Cardiac fibroblast (primary cell): ENCODE measurements around the gene RIPOR2.
A peak's percentile ranks its signal among the peaks of the same experiment; 100 is the strongest.

ENCODE experiments used
- DNase-seq, 2 donors: peaks; one replicate each; pipeline versions ENCODE4 v3.0.0 to v3.0.0-alpha.2; 2010; ENCODE audit warnings: low read depth in 2 of 2
- H3K4me3 ChIP-seq, 2 donors: replicated peaks in 1 of 2; 1 replicate in 1 of 2; 2 replicates in 1 of 2; pipeline ENCODE4 v1.5.1; 2011; ENCODE audit warnings: low read depth in 2 of 2, low read length in 2 of 2, mild to moderate bottlenecking in 2 of 2, moderate library complexity in 1 of 2
- TF ChIP-seq, protein P1 (sequence below): IDR thresholded peaks from one replicate; pipeline ENCODE4 v1.5.1; 2011; ENCODE audit warnings: low read depth, mild to moderate bottlenecking, low read length, inconsistent platforms

The RIPOR2 gene

DNA sequence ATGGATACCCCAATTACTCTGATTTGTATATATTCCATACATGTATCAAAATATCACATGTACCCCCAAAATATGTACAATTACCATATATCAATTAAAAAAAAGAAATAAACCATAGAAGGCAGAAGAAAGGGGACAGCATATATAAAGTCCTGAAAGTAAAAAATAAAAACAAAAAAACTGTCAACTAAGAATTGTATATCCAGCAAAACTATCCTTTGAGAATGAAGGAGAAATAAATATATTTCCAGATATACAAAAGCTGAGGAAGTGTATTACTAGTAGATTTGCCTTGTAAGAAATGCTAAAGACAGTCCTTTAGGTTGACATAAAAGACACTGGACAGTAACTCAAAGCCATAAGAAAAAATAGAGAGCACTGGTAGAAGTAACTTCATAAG is 9.3 kb upstream of the RIPOR2 start:
- H3K4me3 ChIP-seq: no peak overlapping the region
- TF ChIP-seq, protein P1, sequence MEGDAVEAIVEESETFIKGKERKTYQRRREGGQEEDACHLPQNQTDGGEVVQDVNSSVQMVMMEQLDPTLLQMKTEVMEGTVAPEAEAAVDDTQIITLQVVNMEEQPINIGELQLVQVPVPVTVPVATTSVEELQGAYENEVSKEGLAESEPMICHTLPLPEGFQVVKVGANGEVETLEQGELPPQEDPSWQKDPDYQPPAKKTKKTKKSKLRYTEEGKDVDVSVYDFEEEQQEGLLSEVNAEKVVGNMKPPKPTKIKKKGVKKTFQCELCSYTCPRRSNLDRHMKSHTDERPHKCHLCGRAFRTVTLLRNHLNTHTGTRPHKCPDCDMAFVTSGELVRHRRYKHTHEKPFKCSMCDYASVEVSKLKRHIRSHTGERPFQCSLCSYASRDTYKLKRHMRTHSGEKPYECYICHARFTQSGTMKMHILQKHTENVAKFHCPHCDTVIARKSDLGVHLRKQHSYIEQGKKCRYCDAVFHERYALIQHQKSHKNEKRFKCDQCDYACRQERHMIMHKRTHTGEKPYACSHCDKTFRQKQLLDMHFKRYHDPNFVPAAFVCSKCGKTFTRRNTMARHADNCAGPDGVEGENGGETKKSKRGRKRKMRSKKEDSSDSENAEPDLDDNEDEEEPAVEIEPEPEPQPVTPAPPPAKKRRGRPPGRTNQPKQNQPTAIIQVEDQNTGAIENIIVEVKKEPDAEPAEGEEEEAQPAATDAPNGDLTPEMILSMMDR: no peak
- no peak for DNase-seq

DNA sequence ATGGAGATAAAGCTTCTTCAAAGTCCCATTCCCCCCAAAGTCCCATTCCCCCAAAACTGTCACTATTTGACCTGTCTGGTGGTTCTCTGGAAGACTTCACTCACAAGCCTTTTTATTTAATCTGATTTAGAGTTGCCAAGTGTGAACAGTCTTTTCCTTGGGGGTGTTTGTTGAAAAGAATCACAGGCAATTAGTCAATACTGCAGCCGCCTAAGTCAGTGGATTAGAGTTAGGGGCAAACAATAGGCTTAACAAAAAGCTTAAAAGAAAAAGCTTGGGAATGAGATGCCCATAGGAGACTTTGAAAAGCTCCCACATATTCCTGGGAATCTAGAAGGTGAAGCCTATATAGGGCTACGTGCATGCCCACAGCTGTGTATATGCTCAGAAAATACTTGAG is 8.0 kb upstream of the RIPOR2 start:
- DNase-seq: no peak
- H3K4me3 ChIP-seq: no peak overlapping the region
- TF ChIP-seq, protein P1: no peak

DNA sequence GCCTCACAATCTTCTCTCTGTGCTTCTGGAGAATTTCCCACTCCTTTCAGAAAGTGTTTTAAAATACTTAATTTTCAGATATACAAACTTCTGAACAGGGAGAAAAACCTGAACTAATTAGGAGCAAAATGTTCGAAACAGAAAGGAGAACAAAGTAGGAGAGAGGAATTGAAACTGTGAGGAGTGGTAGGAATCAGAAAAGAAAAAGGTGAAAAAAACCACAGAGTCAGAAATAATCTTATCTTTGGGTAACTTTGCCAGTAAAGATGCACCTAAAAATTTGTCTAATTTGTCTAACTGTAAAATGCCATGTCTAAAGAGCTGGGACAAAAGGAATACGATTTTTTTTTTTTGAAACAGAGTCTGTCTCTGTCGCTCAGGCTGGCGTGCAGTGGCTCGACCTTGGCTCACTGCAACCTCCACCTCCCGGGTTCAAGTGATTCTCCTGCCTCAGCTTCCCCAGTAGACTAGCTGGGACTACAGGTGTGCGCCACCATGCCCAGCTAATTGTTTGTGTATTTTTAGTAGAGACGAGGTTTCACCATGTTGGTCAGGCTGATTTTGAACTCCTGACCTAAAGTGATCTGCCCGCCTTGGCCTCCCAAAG is 4.7 kb upstream of the RIPOR2 start:
- no peak for DNase-seq
- TF ChIP-seq, protein P1: no peak
- no peak overlapping the region for H3K4me3 ChIP-seq

DNA sequence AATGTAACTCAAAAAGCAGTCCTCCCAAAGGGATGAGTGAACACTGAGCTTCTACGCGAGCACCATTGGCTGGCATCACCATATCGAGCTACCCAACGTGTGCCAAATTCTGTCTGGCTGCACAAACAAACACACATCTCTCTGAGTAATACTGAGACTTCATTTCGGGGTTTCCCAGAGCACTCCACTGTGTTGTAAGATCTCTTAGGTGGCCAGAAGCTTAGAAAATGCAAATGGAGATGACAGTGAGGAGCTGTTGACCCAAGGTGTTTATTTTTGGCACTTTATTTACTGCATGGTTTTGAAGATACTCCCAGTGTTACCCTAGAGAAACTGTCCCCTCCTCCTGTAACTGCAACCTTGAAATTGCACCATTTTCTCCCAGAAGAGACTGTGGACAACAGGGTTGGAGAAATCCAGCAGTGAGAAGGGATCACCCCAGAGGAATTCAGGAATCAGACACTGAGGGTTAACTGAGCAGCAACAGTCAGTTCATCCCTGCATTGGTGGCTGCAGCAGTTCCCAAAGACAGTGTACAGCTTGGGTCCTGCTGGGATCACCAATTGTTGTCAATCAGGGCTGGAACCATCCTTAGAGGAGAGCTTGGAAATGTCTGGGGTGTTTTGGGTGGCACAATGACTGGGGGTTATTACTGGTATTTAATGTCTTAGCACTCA is 1.0 kb upstream of the RIPOR2 start:
- peak in 1 of 2 donors; percentile 55 for DNase-seq
- TF ChIP-seq, protein P1: no peak
- H3K4me3 ChIP-seq: no peak overlapping the region

- TF ChIP-seq, protein P1: peak; percentile 46
- peak in 1 of 2 donors; percentile 26 for DNase-seq
- no peak overlapping the region for H3K4me3 ChIP-seq
These were observed 1.8 kb downstream of the RIPOR2 start for GRCh38 chr6:24933868-24934401.

GRCh38 chr6:24933266-24933665 is 2.5 kb downstream of the RIPOR2 start:
- TF ChIP-seq, protein P1: no peak
- DNase-seq: no peak
- no peak overlapping the region for H3K4me3 ChIP-seq
